ENCODE data around the gene LRP10. TPM values are rescaled to one million over a fixed set of nuclear protein-coding genes. Genes with fewer than 3 reads are reported as not detected.
"Not testable (repeated sequence)": the region's sequence is repeated elsewhere in the genome, so short reads cannot be mapped to it uniquely, and the experiment has no call there.

LRP10 gene
- total RNA-seq, 4 donors from 2014 or later: 97.8 to 170 (median 157) TPM

- Histone ChIP-seq H3K4me1 (peaks cover 31% of the 10 kb centered on the region), H3K4me3 (no peak overlapping the region), H3K27me3 (no peaks in the 10 kb centered on the region), H3K36me3 (no peaks in the 10 kb centered on the region), H3K27ac (no peak overlapping the region), H3K9me3 (no peaks in the 10 kb centered on the region)
- peak in 1 of 2 donors; percentile 39 for DNase-seq (ENCODE audit: low spot score in 2 of 2)
- 94% methylated on average over 8 of the region's 8 CpGs for WGBS
- TF ChIP-seq EP300 (IDR thresholded peaks at IDR 0.05) (no peak), POLR2A (IDR thresholded peaks at IDR 0.05) (no peak), CTCF (IDR thresholded peaks at IDR 0.05) (no peak), POLR2AphosphoS5 (IDR thresholded peaks at IDR 0.05) (no peak)
These were observed 16.4 kb upstream of the LRP10 start for GRCh38 chr14:22854963-22855724.

GRCh38 chr14:22856428-22856827, 15.1 kb upstream of the LRP10 start:
- no peak for DNase-seq (ENCODE audit: low spot score in 2 of 2)
- no peak overlapping the region for H3K4me3 ChIP-seq
- TF ChIP-seq EP300 (IDR thresholded peaks at IDR 0.05) (no peak), POLR2AphosphoS5 (IDR thresholded peaks at IDR 0.05) (no peak)
- no peaks in the 10 kb centered on the region for H3K36me3 ChIP-seq
- no peaks in the 10 kb centered on the region for H3K27me3 ChIP-seq
- WGBS: 89% methylated on average over 5 of the region's 5 CpGs
- H3K4me1 ChIP-seq: peaks cover 18% of the 10 kb centered on the region
- H3K9me3 ChIP-seq: no peaks in the 10 kb centered on the region
- no peak overlapping the region for H3K27ac ChIP-seq

GRCh38 chr14:22860377-22860776, 11.2 kb upstream of the LRP10 start:
- not testable (repeated sequence) for H3K4me3 ChIP-seq; H3K36me3 ChIP-seq; H3K4me1 ChIP-seq; H3K27ac ChIP-seq; H3K27me3 ChIP-seq; DNase-seq (ENCODE audit: low spot score in 2 of 2); H3K9me3 ChIP-seq
- WGBS: 95% methylated on average over 3 of the region's 3 CpGs

GRCh38 chr14:22861651-22862050, 9.9 kb upstream of the LRP10 start:
- H3K27ac ChIP-seq: no peak overlapping the region
- TF ChIP-seq EP300 (IDR thresholded peaks at IDR 0.05): no peak
- no peak for TF ChIP-seq POLR2AphosphoS5 (IDR thresholded peaks at IDR 0.05)
- no peak for TF ChIP-seq POLR2A (IDR thresholded peaks at IDR 0.05)
- no peak for TF ChIP-seq CTCF (IDR thresholded peaks at IDR 0.05)

GRCh38 chr14:22864979-22865378, 6.6 kb upstream of the LRP10 start:
- H3K9me3 ChIP-seq: no peaks in the 10 kb centered on the region
- no peak overlapping the region for H3K27ac ChIP-seq
- TF ChIP-seq POLR2AphosphoS5 (IDR thresholded peaks at IDR 0.05): no peak
- no peak for TF ChIP-seq EP300 (IDR thresholded peaks at IDR 0.05)
- TF ChIP-seq CTCF (IDR thresholded peaks at IDR 0.05): no peak
- TF ChIP-seq POLR2A (IDR thresholded peaks at IDR 0.05): no peak
- no peaks in the 10 kb centered on the region for H3K27me3 ChIP-seq
- H3K4me1 ChIP-seq: peaks cover 3% of the 10 kb centered on the region
- no peak overlapping the region for H3K4me3 ChIP-seq
- 95% methylated on average over 4 of the region's 4 CpGs for WGBS
- DNase-seq (ENCODE audit: low spot score in 2 of 2): no peak
- H3K36me3 ChIP-seq: no peaks in the 10 kb centered on the region

More at GRCh38 chr14:22861651-22862050, 9.9 kb upstream of the LRP10 start:
- no peaks in the 10 kb centered on the region for H3K4me1 ChIP-seq
- H3K36me3 ChIP-seq: no peaks in the 10 kb centered on the region
- no peak overlapping the region for H3K4me3 ChIP-seq
- H3K9me3 ChIP-seq: no peaks in the 10 kb centered on the region
- no peak for DNase-seq (ENCODE audit: low spot score in 2 of 2)
- no peaks in the 10 kb centered on the region for H3K27me3 ChIP-seq

- H3K4me1 ChIP-seq: peaks cover 11% of the 10 kb centered on the region
- no peaks in the 10 kb centered on the region for H3K36me3 ChIP-seq
- TF ChIP-seq POLR2A (IDR thresholded peaks at IDR 0.05) (no peak), POLR2AphosphoS5 (IDR thresholded peaks at IDR 0.05) (no peak), CTCF (IDR thresholded peaks at IDR 0.05) (no peak), EP300 (IDR thresholded peaks at IDR 0.05) (no peak)
- WGBS: 52% methylated on average over 6 of the region's 6 CpGs
- no peaks in the 10 kb centered on the region for H3K9me3 ChIP-seq
- no peak overlapping the region for H3K4me3 ChIP-seq
- no peak overlapping the region for H3K27ac ChIP-seq
- H3K27me3 ChIP-seq: no peaks in the 10 kb centered on the region
- DNase-seq (ENCODE audit: low spot score in 2 of 2): no peak
These were observed 5.8 kb upstream of the LRP10 start for GRCh38 chr14:22865424-22866405.
